H1 (cell line): Measurements from ENCODE around the gene SLC17A6. TPM values are rescaled to one million over a fixed set of nuclear protein-coding genes. Genes with fewer than 3 reads are reported as not detected.
A peak's percentile ranks its signal among the peaks of the same experiment; 100 is the strongest.

ENCODE experiments used
- CTCF ChIA-PET: fragments of 300-600 bp; sonication (Branson Sonifier 250); formaldehyde crosslinking; loops from one replicate; lab custom pipeline; 2021; ENCODE audit not compliant: partially characterized antibody; lab: Charles Lee
- POLR2A ChIA-PET: fragments of 300-600 bp; sonication (Branson Sonifier 250); formaldehyde crosslinking; loops from one replicate; lab custom pipeline; 2021; ENCODE audit warnings: inconsistent platforms; ENCODE audit not compliant: partially characterized antibody; lab: Charles Lee
- DNase-seq, 2 experiments: peaks; one replicate each; pipeline versions ENCODE4 v3.0.0 to v3.0.0-alpha.2; 2010 to 2022; ENCODE audit warnings: low spot score in 2 of 2, low read depth in 1 of 2, mixed read lengths in 1 of 2
- FAIRE-seq: peaks from 2 replicates; lab custom pipeline; 2011; peaks lifted over from hg19 to GRCh38; lab: Jason Lieb, UNC
- H2AFZ ChIP-seq: 2 replicates; pipeline ENCODE4 v1.8.1; 2012; ENCODE audit warnings: low read length, inconsistent platforms
- H2AK5ac ChIP-seq: 2 replicates; pipeline ENCODE4 v1.6.1; 2013; ENCODE audit warnings: low read depth, low read length
- H2BK120ac ChIP-seq: replicated peaks from 2 replicates; pipeline ENCODE3; 2013; ENCODE audit warnings: low read depth, low read length, inconsistent platforms
- H2BK12ac ChIP-seq: 2 replicates; pipeline ENCODE4 v1.6.1; 2013; ENCODE audit warnings: low read depth, low read length
- H2BK15ac ChIP-seq: 2 replicates; pipeline ENCODE4 v1.6.1; 2013; ENCODE audit warnings: low read length
- H2BK20ac ChIP-seq: 2 replicates; pipeline ENCODE4 v1.6.1; 2013; ENCODE audit warnings: low read length
- H2BK5ac ChIP-seq: 2 replicates; pipeline ENCODE4 v1.6.1; 2013; ENCODE audit warnings: low read depth, low read length
- H3K14ac ChIP-seq: 2 replicates; pipeline ENCODE4 v1.6.1; 2013; ENCODE audit warnings: inconsistent platforms; ENCODE audit not compliant: insufficient read length
- H3K18ac ChIP-seq: 2 replicates; pipeline ENCODE4 v1.6.1; 2013; ENCODE audit warnings: low read length; ENCODE audit errors: extremely low read depth
- H3K23ac ChIP-seq: 2 replicates; pipeline ENCODE4 v1.6.1; 2013; ENCODE audit warnings: inconsistent platforms; ENCODE audit not compliant: insufficient read length
- H3K23me2 ChIP-seq: 2 replicates; pipeline ENCODE4 v1.6.1; 2013; ENCODE audit warnings: low read depth, low read length
- H3K27ac ChIP-seq: 2 replicates; pipeline ENCODE4 v1.6.1; 2011; ENCODE audit warnings: low read depth, low read length, inconsistent platforms
- H3K27me3 ChIP-seq, 4 experiments: replicated peaks in 1 of 4; 1 replicate in 1 of 4; 2 replicates in 3 of 4; pipeline versions ENCODE4 v1.6.1 to v1.8.1; 2011 to 2013; ENCODE audit warnings: low read length in 3 of 4, mild to moderate bottlenecking in 3 of 4, inconsistent platforms in 2 of 4, mixed read lengths in 2 of 4, moderate library complexity in 1 of 4; ENCODE audit not compliant: control insufficient read depth in 3 of 4, insufficient read depth in 3 of 4; ENCODE audit errors: extremely low read depth in 1 of 4
- H3K36me3 ChIP-seq, 4 experiments: 2 replicates each; pipeline versions ENCODE4 v1.6.1 to v1.8.1; 2011 to 2013; ENCODE audit warnings: mild to moderate bottlenecking in 4 of 4, low read length in 3 of 4, moderate library complexity in 2 of 4, control low read depth in 1 of 4, inconsistent platforms in 1 of 4; ENCODE audit not compliant: insufficient read depth in 4 of 4, control insufficient read depth in 2 of 4
- H3K4ac ChIP-seq: replicated peaks from 2 replicates; pipeline ENCODE3; 2013; ENCODE audit warnings: low read length, low read depth, mixed read lengths, inconsistent platforms; ENCODE audit not compliant: insufficient read length
- H3K4me1 ChIP-seq, 4 experiments: replicated peaks in 1 of 4; 1 replicate in 1 of 4; 2 replicates in 3 of 4; pipeline versions ENCODE4 v1.6.1 to v1.8.1; 2011 to 2013; ENCODE audit warnings: low read length in 3 of 4, inconsistent platforms in 2 of 4, mixed read lengths in 1 of 4; ENCODE audit not compliant: insufficient read depth in 4 of 4, control insufficient read depth in 3 of 4
- H3K4me2 ChIP-seq, 2 experiments: 2 replicates each; pipeline versions ENCODE4 v1.6.1 to v1.8.1; 2011 to 2013; ENCODE audit warnings: low read depth in 2 of 2, low read length in 2 of 2, control low read depth in 1 of 2, inconsistent platforms in 1 of 2, mild to moderate bottlenecking in 1 of 2; ENCODE audit not compliant: insufficient read depth in 1 of 2
- H3K4me3 ChIP-seq, 4 experiments: fragments of 200-600, 300-600 bp in 1 of 4; sonication (generic), shearing (Covaris generic), sonication (Bioruptor Twin) in 1 of 4; 2 replicates each; pipeline versions ENCODE4 v1.5.1 to v1.8.1; 2011 to 2016; ENCODE audit warnings: low read length in 4 of 4, low read depth in 3 of 4, control low read depth in 2 of 4, inconsistent platforms in 2 of 4, mild to moderate bottlenecking in 2 of 4, mixed read lengths in 1 of 4, moderate library complexity in 1 of 4; ENCODE audit not compliant: insufficient read depth in 2 of 4; ENCODE audit errors: extremely low read depth in 1 of 4
- H3K56ac ChIP-seq: replicated peaks from 2 replicates; pipeline ENCODE3; 2013; ENCODE audit warnings: low read depth, mild to moderate bottlenecking, mixed read lengths, low read length, inconsistent platforms; ENCODE audit not compliant: insufficient read length
- H3K79me1 ChIP-seq: 2 replicates; pipeline ENCODE4 v1.6.1; 2013; ENCODE audit warnings: low read depth, low read length, control low read depth
- H3K79me2 ChIP-seq, 2 experiments: 2 replicates each; pipeline versions ENCODE4 v1.6.1 to v1.8.1; 2012 to 2013; ENCODE audit warnings: low read length in 2 of 2, mild to moderate bottlenecking in 2 of 2, inconsistent platforms in 1 of 2; ENCODE audit not compliant: insufficient read depth in 2 of 2, control insufficient read depth in 1 of 2
- H3K9ac ChIP-seq, 4 experiments: replicated peaks in 1 of 4; 1 replicate in 1 of 4; 2 replicates in 3 of 4; pipeline versions ENCODE4 v1.6.1 to v1.8.1; 2011 to 2013; ENCODE audit warnings: low read depth in 3 of 4, low read length in 3 of 4, control low read depth in 2 of 4, mild to moderate bottlenecking in 2 of 4, moderate library complexity in 2 of 4, inconsistent platforms in 1 of 4; ENCODE audit errors: extremely low read depth in 1 of 4
- H3K9me3 ChIP-seq, 2 experiments: 2 replicates each; pipeline versions ENCODE4 v1.6.1 to v1.8.1; 2012 to 2013; ENCODE audit warnings: mild to moderate bottlenecking in 2 of 2, moderate library complexity in 2 of 2, control low read depth in 1 of 2, inconsistent platforms in 1 of 2, low read depth in 1 of 2, low read length in 1 of 2, mixed read lengths in 1 of 2; ENCODE audit not compliant: insufficient read depth in 2 of 2
- H4K20me1 ChIP-seq, 2 experiments: replicated peaks in 1 of 2; 2 replicates each; pipeline versions ENCODE3 to v1.8.1; 2011 to 2013; ENCODE audit warnings: inconsistent platforms in 2 of 2, low read length in 2 of 2, mild to moderate bottlenecking in 1 of 2; ENCODE audit not compliant: insufficient read depth in 2 of 2, control insufficient read depth in 1 of 2
- H4K5ac ChIP-seq: 2 replicates; pipeline ENCODE4 v1.6.1; 2013; ENCODE audit warnings: low read length, low read depth, mixed read lengths, inconsistent platforms; ENCODE audit not compliant: insufficient read length
- H4K8ac ChIP-seq: 2 replicates; pipeline ENCODE4 v1.8.0; 2013; ENCODE audit warnings: mild to moderate bottlenecking, moderate library complexity, low read length, inconsistent platforms; ENCODE audit not compliant: insufficient read depth; ENCODE audit errors: extremely low read depth
- H4K91ac ChIP-seq: replicated peaks from 2 replicates; pipeline ENCODE3; 2013; ENCODE audit warnings: low read length, mixed read lengths, inconsistent platforms; ENCODE audit not compliant: insufficient read length
- WGBS, 2 experiments: shearing (Covaris generic) in 1 of 2; methylation state at CpG; one replicate each; pipeline versions ENCODE4 v1.1.6 to v1.1.7; 2013 to 2015; ENCODE audit warnings: low lambda C conversion rate in 2 of 2, mixed read lengths in 2 of 2, inconsistent platforms in 1 of 2, low coverage in 1 of 2, missing lambda C conversion rate in 1 of 2; ENCODE audit not compliant: insufficient replicate concordance in 2 of 2, insufficient coverage in 1 of 2, insufficient read length in 1 of 2; ENCODE audit errors: extremely low coverage in 1 of 2, missing lambda C conversion rate in 1 of 2; 5-methylcytosine and 5-hydroxymethylcytosine counted together
- polyA plus RNA-seq, 7 experiments: library from polyadenylated mRNA; depleted of rRNA in 3 of 7; stranded (reverse) in 5 of 7; unstranded in 2 of 7; fragments of >200 nt in 5 of 7; fragments of 200-250 nt in 2 of 7; gene quantifications; 1 replicate in 5 of 7; 2 replicates in 1 of 7; 4 replicates in 1 of 7; pipeline versions ENCODE4 v1.2.1 to v1.2.3, GENCODE V29; 2011 to 2013; ENCODE audit warnings: missing spikeins in 2 of 7, mixed read lengths in 2 of 7
- total RNA-seq: library from RNA; stranded (reverse); fragmentation: NEBNext Ultra II Directional; extraction: Animal tissue kit (Norgen Biotek cat#: 25700); gene quantifications from 2 replicates; pipeline ENCODE4 v1.2.1, GENCODE V29; 2021

SLC17A6 gene
- total and polyA plus RNA-seq, 2 of the 8 experiments (the other 6 are each of a cell fraction or from before 2014, with no cell fraction given): 0.24 to 1.6 TPM

GRCh38 chr11:22339611-22340010 is 1.4 kb downstream of the SLC17A6 start:
- FAIRE-seq: no peak
- H3K14ac ChIP-seq: no peak overlapping the region

More at GRCh38 chr11:22339611-22340010, 1.4 kb downstream of the SLC17A6 start:
- H2BK120ac ChIP-seq: no peak overlapping the region
- H3K56ac ChIP-seq: no peak overlapping the region
- no peak overlapping the region for H2BK5ac ChIP-seq
- H4K5ac ChIP-seq: no peak overlapping the region
- H4K91ac ChIP-seq: no peak overlapping the region
- no peak overlapping the region for H3K23ac ChIP-seq
- H3K79me2 ChIP-seq: no peaks in the 10 kb centered on the region
- H2AFZ ChIP-seq: no peak overlapping the region
- no peak overlapping the region for H2BK20ac ChIP-seq
- peaks cover 15 to 27% (median 21%) of the 10 kb centered on the region in 4 experiments for H3K4me1 ChIP-seq
- H3K18ac ChIP-seq: no peak overlapping the region
- ChIA-PET POLR2A (interaction anchor here (0.9 to 1.4 kb wide), 4 partner anchors 8 to 189 kb away, joined by 3 read pairs; no protein-coding TSS in a partner anchor), CTCF (interaction anchor here (1.1 kb wide), 1 partner anchor 200 kb away, joined by 3 read pairs; no protein-coding TSS in a partner anchor)
- H3K4me2 ChIP-seq: peak overlapping the region; percentile 75 to 97; a peak in 3 of 4 replicates
- H2BK15ac ChIP-seq: no peak overlapping the region
- WGBS, 2 experiments: 15% methylated on average over 9 of the region's 9 CpGs; no CpG with 5 or more reads in 1 of the 2 experiments
- no peaks in the 10 kb centered on the region for H3K79me1 ChIP-seq
- no peak overlapping the region for H3K27ac ChIP-seq
- H3K9ac ChIP-seq: no peak overlapping the region
- peak overlapping the region in 1 of 4 experiments; percentile 58; a peak in 1 of 8 replicates for H3K4me3 ChIP-seq
- H3K23me2 ChIP-seq: peaks cover 34% of the 10 kb centered on the region
- DNase-seq: no peak
- H2BK12ac ChIP-seq: no peak overlapping the region
- H2AK5ac ChIP-seq: no peak overlapping the region
- no peak overlapping the region for H3K4ac ChIP-seq
- no peaks in the 10 kb centered on the region for H3K36me3 ChIP-seq
- no peaks in the 10 kb centered on the region for H4K20me1 ChIP-seq
- H3K9me3 ChIP-seq: no peaks in the 10 kb centered on the region
- peaks cover 8 to 50% (median 31%) of the 10 kb centered on the region in 4 experiments; a peak in 6 of 7 replicates for H3K27me3 ChIP-seq
- no peak overlapping the region for H4K8ac ChIP-seq
